Measurements from ENCODE around the gene ARRB1.

The ARRB1 gene

GRCh38 chr11:75271730-75272129 is 79.7 kb downstream of the ARRB1 start:
- ChIA-PET CTCF (interaction anchor here (1.2 to 16.4 kb wide), 12 partner anchors 9 to 250 kb away, joined by 3 to 534 read pairs (median 14); no protein-coding TSS in a partner anchor), POLR2A (interaction anchor here (0.6 kb wide), 1 partner anchor 1204 kb away, joined by 3 read pairs; no protein-coding TSS in a partner anchor)
- TF ChIP-seq CTCF (IDR thresholded peaks at IDR 0.05; ENCODE audit: insufficient read depth, low read length, missing control alignments), result no peak
- no peak for DNase-seq (ENCODE audit: low read depth, low spot score)
- H3K4me3 ChIP-seq (ENCODE audit: low read depth, low read length), result no peak overlapping the region

GRCh38 chr11:75270896-75271418 is 80.5 kb downstream of the ARRB1 start:
- DNase-seq (ENCODE audit: low read depth, low spot score), result no peak
- CTCF ChIA-PET, result interaction anchor here (0.6 to 16.4 kb wide), 17 partner anchors 8 to 342 kb away, joined by 3 to 534 read pairs (median 6); partner anchors contain the start of gene TPBGL
- POLR2A ChIA-PET, result interaction anchor here (0.6 kb wide), 1 partner anchor 1203 kb away, joined by 3 read pairs; no protein-coding TSS in a partner anchor
- TF ChIP-seq CTCF (IDR thresholded peaks at IDR 0.05; ENCODE audit: insufficient read depth, low read length, missing control alignments), result peak; percentile 5
- H3K4me3 ChIP-seq (ENCODE audit: low read depth, low read length), result no peak overlapping the region

GRCh38 chr11:75269896-75270295 is 81.6 kb downstream of the ARRB1 start:
- H3K4me3 ChIP-seq (ENCODE audit: low read depth, low read length), result no peak overlapping the region
- TF ChIP-seq CTCF (IDR thresholded peaks at IDR 0.05; ENCODE audit: insufficient read depth, low read length, missing control alignments), result no peak
- DNase-seq (ENCODE audit: low read depth, low spot score), result no peak
- CTCF ChIA-PET, result interaction anchor here (0.9 to 16.4 kb wide), 8 partner anchors 9 to 341 kb away, joined by 3 to 534 read pairs (median 19); partner anchors contain the start of gene TPBGL
- POLR2A ChIA-PET, result interaction anchor here (0.7 kb wide), 1 partner anchor 153 kb away, joined by 3 read pairs; no protein-coding TSS in a partner anchor

- POLR2A ChIA-PET, result no interaction called here
- H3K4me3 ChIP-seq (ENCODE audit: low read depth, low read length), result no peak overlapping the region
- DNase-seq (ENCODE audit: low read depth, low spot score), result no peak
- TF ChIP-seq CTCF (IDR thresholded peaks at IDR 0.05; ENCODE audit: insufficient read depth, low read length, missing control alignments), result no peak
- CTCF ChIA-PET, result interaction anchor here (0.6 to 16.4 kb wide), 7 partner anchors 8 to 247 kb away, joined by 3 to 534 read pairs (median 21); no protein-coding TSS in a partner anchor
These were observed 82.1 kb downstream of the ARRB1 start for GRCh38 chr11:75269367-75269660.

GRCh38 chr11:75268626-75269366 is 82.7 kb downstream of the ARRB1 start:
- ChIA-PET POLR2A (no interaction called here), CTCF (interaction anchor here (0.6 to 16.4 kb wide), 6 partner anchors 8 to 246 kb away, joined by 3 to 534 read pairs (median 12); no protein-coding TSS in a partner anchor)
- H3K4me3 ChIP-seq (ENCODE audit: low read depth, low read length), result no peak overlapping the region
- no peak for TF ChIP-seq CTCF (IDR thresholded peaks at IDR 0.05; ENCODE audit: insufficient read depth, low read length, missing control alignments)
- no peak for DNase-seq (ENCODE audit: low read depth, low spot score)
